Mesodermal cell (in vitro differentiated cells): ENCODE results near the gene CEP250.

Experiments used
- H3K27ac ChIP-seq: 2 replicates; pipeline ENCODE4 v1.7.0; 2013; ENCODE audit warnings: mild to moderate bottlenecking, low read depth, low read length, moderate library complexity; ENCODE audit not compliant: severe bottlenecking
- H3K36me3 ChIP-seq: 2 replicates; pipeline ENCODE4 v1.7.1; 2013; ENCODE audit warnings: mild to moderate bottlenecking, low read length, moderate library complexity; ENCODE audit not compliant: control insufficient read depth, insufficient read depth
- H3K4me1 ChIP-seq: one replicate; pipeline ENCODE4 v1.7.1; 2013; ENCODE audit warnings: mild to moderate bottlenecking, low read length; ENCODE audit not compliant: insufficient read depth, control insufficient read depth, poor library complexity, severe bottlenecking
- H3K4me3 ChIP-seq: 2 replicates; pipeline ENCODE4 v1.7.0; 2013; ENCODE audit warnings: low read length, control low read depth, mild to moderate bottlenecking; ENCODE audit not compliant: insufficient read depth, poor library complexity, severe bottlenecking; ENCODE audit errors: extremely low read depth
- H3K9me3 ChIP-seq: 2 replicates; pipeline ENCODE4 v1.7.1; 2013; ENCODE audit warnings: mild to moderate bottlenecking, low read length, moderate library complexity; ENCODE audit not compliant: control insufficient read depth
- WGBS, 2 experiments: methylation state at CpG; one replicate each; pipeline ENCODE4 v1.1.5; 2013; ENCODE audit warnings: missing lambda C conversion rate in 2 of 2; ENCODE audit not compliant: insufficient coverage in 2 of 2; 5-methylcytosine and 5-hydroxymethylcytosine counted together

Gene CEP250

DNA sequence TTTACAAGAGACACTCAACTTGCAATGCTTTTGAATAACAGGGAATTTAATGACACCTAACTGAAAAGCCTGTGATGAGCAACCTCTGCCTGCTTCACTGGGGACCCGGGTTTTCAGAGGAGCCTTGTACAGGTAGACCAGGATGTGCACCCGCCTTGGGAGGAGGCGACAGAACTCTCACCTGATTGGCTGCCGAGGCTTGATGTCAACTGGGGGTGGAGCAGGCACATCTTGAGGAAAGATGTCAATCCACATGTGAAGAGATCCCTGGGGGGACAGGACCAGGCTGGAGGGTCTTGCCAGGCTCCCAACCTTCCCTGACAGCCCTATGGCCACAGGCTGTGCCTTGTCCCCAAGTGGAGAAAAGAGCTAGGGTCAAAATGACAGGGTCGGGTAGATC, 106.3 kb downstream of the CEP250 start:
- Histone ChIP-seq H3K4me1 (peaks cover 5% of the 10 kb centered on the region), H3K36me3 (peaks cover 27% of the 10 kb centered on the region), H3K27ac (no peak overlapping the region), H3K9me3 (no peaks in the 10 kb centered on the region), H3K4me3 (no peak overlapping the region)
- WGBS, 2 experiments: 58 to 85% methylated on average over 2 to 5 of the region's 5 CpGs

DNA sequence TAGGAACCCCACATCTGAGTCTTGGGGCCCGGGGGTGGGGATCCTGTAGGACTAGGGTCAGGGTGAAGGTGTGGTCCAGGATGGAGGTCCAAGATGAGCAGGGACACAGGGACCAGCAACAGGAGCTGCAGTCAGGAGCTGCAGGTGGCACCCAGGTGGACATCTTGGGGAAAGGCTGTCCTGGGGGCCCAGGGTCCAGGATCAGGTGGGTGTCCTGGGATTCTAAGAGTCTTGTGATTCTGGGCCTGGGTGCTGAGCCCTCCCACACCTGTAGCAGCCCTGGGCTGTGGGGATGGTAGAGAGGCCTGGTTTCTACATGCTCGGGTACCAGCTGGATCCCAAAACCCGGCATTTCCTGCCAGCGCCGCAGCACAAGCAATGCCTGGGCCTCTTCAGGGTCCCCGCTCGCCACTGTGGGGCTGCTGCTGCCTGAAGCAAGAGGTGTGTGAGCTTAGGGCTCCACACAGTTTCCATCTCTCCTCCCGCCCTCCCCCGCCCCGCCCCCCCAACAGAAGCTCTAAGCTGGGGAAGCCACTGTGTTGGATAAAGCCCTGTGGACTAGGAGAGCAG, 107.2 kb downstream of the CEP250 start:
- 89 to 100% methylated on average over 2 to 4 of the region's 10 CpGs for WGBS, 2 experiments
- Histone ChIP-seq H3K9me3 (no peaks in the 10 kb centered on the region), H3K4me3 (no peak overlapping the region), H3K27ac (no peak overlapping the region), H3K36me3 (peaks cover 18% of the 10 kb centered on the region), H3K4me1 (peaks cover 5% of the 10 kb centered on the region)

GRCh38 chr20:35563834-35564233, 108.4 kb downstream of the CEP250 start:
- Histone ChIP-seq H3K9me3 (no peaks in the 10 kb centered on the region), H3K4me1 (peaks cover 5% of the 10 kb centered on the region), H3K36me3 (peaks cover 7% of the 10 kb centered on the region), H3K4me3 (no peak overlapping the region), H3K27ac (no peak overlapping the region)
- WGBS, 2 experiments: 92 to 94% methylated on average over 9 of the region's 10 CpGs

DNA sequence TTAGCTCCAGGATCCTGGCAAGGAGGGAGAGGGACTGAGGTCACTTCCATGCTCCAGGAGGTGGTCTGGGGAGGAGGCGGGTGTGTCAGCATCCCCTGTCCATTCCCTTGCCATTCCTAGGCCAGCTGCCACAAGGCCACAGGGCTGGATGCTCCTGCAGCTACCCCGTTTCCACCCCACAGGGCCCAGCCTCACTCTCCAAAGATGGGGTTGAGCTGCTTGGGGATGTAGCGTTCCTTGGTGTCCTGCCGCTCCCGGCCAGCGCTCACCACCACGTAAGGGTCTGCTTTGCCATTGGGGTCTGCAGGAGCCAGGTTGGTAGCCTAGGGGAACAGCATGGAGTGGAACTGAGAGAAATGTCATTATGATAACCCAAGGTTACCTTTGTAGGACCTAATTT, 109.5 kb downstream of the CEP250 start:
- Histone ChIP-seq H3K4me3 (no peak overlapping the region), H3K36me3 (no peaks in the 10 kb centered on the region), H3K4me1 (peaks cover 5% of the 10 kb centered on the region), H3K9me3 (no peaks in the 10 kb centered on the region), H3K27ac (no peak overlapping the region)
- WGBS, 2 experiments: 94 to 96% methylated on average over 7 of the region's 7 CpGs

DNA sequence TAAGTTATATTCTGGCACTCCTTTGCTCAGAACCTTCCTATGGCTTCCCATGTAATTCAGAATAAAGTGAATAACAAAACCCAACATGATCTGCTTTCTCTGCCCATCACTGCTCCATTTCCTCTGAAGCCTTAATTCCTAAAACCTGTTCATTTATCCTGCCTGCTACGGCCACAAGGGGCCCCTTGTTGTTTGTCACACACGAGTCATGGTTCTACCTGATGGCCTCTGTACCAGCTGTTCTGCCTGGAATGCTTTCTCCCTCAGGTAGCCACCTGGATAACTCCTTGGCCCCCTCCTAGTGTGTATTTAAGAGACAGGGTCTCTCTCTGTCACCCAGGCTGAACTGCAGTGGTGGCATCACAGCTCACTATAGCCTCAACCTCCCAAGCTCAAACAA, 113.2 kb downstream of the CEP250 start:
- Histone ChIP-seq H3K27ac (no peak overlapping the region), H3K4me1 (no peaks in the 10 kb centered on the region), H3K4me3 (no peak overlapping the region), H3K36me3 (no peaks in the 10 kb centered on the region), H3K9me3 (peaks cover 5% of the 10 kb centered on the region)
- WGBS, 2 experiments: 33% methylated on average over 2 of the region's 2 CpGs; no CpG with 5 or more reads in 1 of the 2 experiments
